BLaER1 (cell line): Measurements from ENCODE around the gene FRMD4B.

ENCODE experiments used
- H3K27ac ChIP-seq: shearing (Covaris generic); formaldehyde crosslinking; 2 replicates; pipeline ENCODE4 v1.8.1; 2022
- H3K27me3 ChIP-seq: shearing (Covaris generic); formaldehyde crosslinking; 2 replicates; pipeline ENCODE4 v1.8.1; 2022
- H3K36me3 ChIP-seq: shearing (Covaris generic); formaldehyde crosslinking; 2 replicates; pipeline ENCODE4 v1.8.1; 2022
- H3K4me1 ChIP-seq: shearing (Covaris generic); formaldehyde crosslinking; 2 replicates; pipeline ENCODE4 v1.8.1; 2022
- H3K4me2 ChIP-seq: shearing (Covaris generic); formaldehyde crosslinking; 2 replicates; pipeline ENCODE4 v1.8.1; 2022
- H3K4me3 ChIP-seq: shearing (Covaris generic); formaldehyde crosslinking; 2 replicates; pipeline ENCODE4 v1.8.1; 2022
- H3K9ac ChIP-seq: shearing (Covaris generic); formaldehyde crosslinking; 2 replicates; pipeline ENCODE4 v1.8.1; 2022
- H3K9me3 ChIP-seq: shearing (Covaris generic); formaldehyde crosslinking; 2 replicates; pipeline ENCODE4 v1.8.1; 2022
- H4K20me1 ChIP-seq: shearing (Covaris generic); formaldehyde crosslinking; 2 replicates; pipeline ENCODE4 v1.8.1; 2022
- Cebpa-rat ChIP-seq: shearing (Covaris generic); IDR thresholded peaks from 2 replicates; pipeline ENCODE4 v1.8.1; 2022

FRMD4B gene

GRCh38 chr3:69178082-69178481 is 207.8 kb downstream of the FRMD4B start:
- H3K9me3 ChIP-seq: no peaks in the 10 kb centered on the region
- no peak overlapping the region for H3K27ac ChIP-seq
- H3K4me3 ChIP-seq: no peak overlapping the region
- H3K9ac ChIP-seq: no peak overlapping the region
- no peak for TF ChIP-seq Cebpa-rat
- no peaks in the 10 kb centered on the region for H3K4me1 ChIP-seq
- peaks cover 96% of the 10 kb centered on the region for H3K36me3 ChIP-seq
- no peak overlapping the region for H3K4me2 ChIP-seq
- peaks cover 38% of the 10 kb centered on the region for H4K20me1 ChIP-seq
- no peaks in the 10 kb centered on the region; the same call in 1 of the 2 replicates for H3K27me3 ChIP-seq

- no peaks in the 10 kb centered on the region for H3K4me1 ChIP-seq
- no peak overlapping the region for H3K27ac ChIP-seq
- H3K36me3 ChIP-seq: peaks cover 94% of the 10 kb centered on the region
- TF ChIP-seq Cebpa-rat: no peak
- H4K20me1 ChIP-seq: peaks cover 44% of the 10 kb centered on the region
- no peak overlapping the region for H3K4me3 ChIP-seq
- no peaks in the 10 kb centered on the region; the same call in 1 of the 2 replicates for H3K27me3 ChIP-seq
- H3K4me2 ChIP-seq: no peak overlapping the region
- H3K9me3 ChIP-seq: no peaks in the 10 kb centered on the region
- H3K9ac ChIP-seq: no peak overlapping the region
These were observed 210.8 kb downstream of the FRMD4B start for GRCh38 chr3:69174871-69175737.

GRCh38 chr3:69174445-69174844 is 211.4 kb downstream of the FRMD4B start:
- TF ChIP-seq Cebpa-rat: no peak
- Histone ChIP-seq H3K27ac (no peak overlapping the region), H3K4me2 (no peak overlapping the region), H3K9me3 (no peaks in the 10 kb centered on the region), H4K20me1 (peaks cover 40% of the 10 kb centered on the region), H3K36me3 (peaks cover 94% of the 10 kb centered on the region), H3K4me3 (no peak overlapping the region), H3K27me3 (no peaks in the 10 kb centered on the region; the same call in 1 of the 2 replicates), H3K4me1 (no peaks in the 10 kb centered on the region), H3K9ac (no peak overlapping the region)

GRCh38 chr3:69172058-69172457 is 213.8 kb downstream of the FRMD4B start:
- TF ChIP-seq Cebpa-rat: no peak
- Histone ChIP-seq H4K20me1 (peaks cover 18% of the 10 kb centered on the region), H3K9me3 (no peaks in the 10 kb centered on the region), H3K4me2 (no peak overlapping the region), H3K4me3 (no peak overlapping the region), H3K27ac (no peak overlapping the region), H3K36me3 (peaks cover 83% of the 10 kb centered on the region), H3K4me1 (no peaks in the 10 kb centered on the region), H3K9ac (no peak overlapping the region), H3K27me3 (no peaks in the 10 kb centered on the region)

- no peak for TF ChIP-seq Cebpa-rat
- peaks cover 31% of the 10 kb centered on the region for H3K36me3 ChIP-seq
- no peaks in the 10 kb centered on the region for H3K9me3 ChIP-seq
- H3K4me3 ChIP-seq: no peak overlapping the region
- H3K4me2 ChIP-seq: no peak overlapping the region
- H4K20me1 ChIP-seq: no peaks in the 10 kb centered on the region
- no peak overlapping the region for H3K27ac ChIP-seq
- no peaks in the 10 kb centered on the region for H3K4me1 ChIP-seq
- no peaks in the 10 kb centered on the region for H3K27me3 ChIP-seq
- H3K9ac ChIP-seq: no peak overlapping the region
These were observed 219.4 kb downstream of the FRMD4B start for GRCh38 chr3:69166446-69166845.

- H3K4me2 ChIP-seq: no peak overlapping the region
- H3K27ac ChIP-seq: no peak overlapping the region
- no peaks in the 10 kb centered on the region for H4K20me1 ChIP-seq
- peaks cover 24% of the 10 kb centered on the region for H3K36me3 ChIP-seq
- no peak overlapping the region for H3K4me3 ChIP-seq
- no peaks in the 10 kb centered on the region for H3K9me3 ChIP-seq
- no peaks in the 10 kb centered on the region for H3K27me3 ChIP-seq
- no peaks in the 10 kb centered on the region for H3K4me1 ChIP-seq
- no peak overlapping the region for H3K9ac ChIP-seq
- TF ChIP-seq Cebpa-rat: no peak
These were observed 220.1 kb downstream of the FRMD4B start for GRCh38 chr3:69165744-69166143.

- Histone ChIP-seq H3K9me3 (no peaks in the 10 kb centered on the region), H3K4me1 (no peaks in the 10 kb centered on the region)
- TF ChIP-seq Cebpa-rat: no peak
These were observed 221.6 kb downstream of the FRMD4B start for GRCh38 chr3:69164296-69164695.

GRCh38 chr3:69162308-69162980 is 223.4 kb downstream of the FRMD4B start:
- Histone ChIP-seq H3K4me3 (no peak overlapping the region), H3K36me3 (peaks cover 4% of the 10 kb centered on the region; the same call in 1 of the 2 replicates), H3K27me3 (no peaks in the 10 kb centered on the region), H3K9ac (no peak overlapping the region), H3K27ac (no peak overlapping the region), H4K20me1 (no peaks in the 10 kb centered on the region), H3K9me3 (no peaks in the 10 kb centered on the region), H3K4me2 (no peak overlapping the region), H3K4me1 (no peaks in the 10 kb centered on the region)
- no peak for TF ChIP-seq Cebpa-rat

More at GRCh38 chr3:69164296-69164695, 221.6 kb downstream of the FRMD4B start:
- no peaks in the 10 kb centered on the region for H3K27me3 ChIP-seq
- H4K20me1 ChIP-seq: no peaks in the 10 kb centered on the region
- H3K4me2 ChIP-seq: no peak overlapping the region
- no peak overlapping the region for H3K27ac ChIP-seq
- peaks cover 12% of the 10 kb centered on the region for H3K36me3 ChIP-seq
- H3K9ac ChIP-seq: no peak overlapping the region
- no peak overlapping the region for H3K4me3 ChIP-seq

GRCh38 chr3:69161587-69162307 is 224.1 kb downstream of the FRMD4B start:
- no peak for TF ChIP-seq Cebpa-rat
- Histone ChIP-seq H3K4me3 (no peak overlapping the region), H3K36me3 (no peaks in the 10 kb centered on the region), H3K27ac (no peak overlapping the region), H3K4me1 (no peaks in the 10 kb centered on the region), H3K9me3 (no peaks in the 10 kb centered on the region), H3K4me2 (no peak overlapping the region), H3K27me3 (no peaks in the 10 kb centered on the region), H4K20me1 (no peaks in the 10 kb centered on the region), H3K9ac (no peak overlapping the region)
